MCF 10A (cell line): ENCODE results near the gene RIPOR3. TPM values are rescaled to one million over a fixed set of nuclear protein-coding genes. Genes with fewer than 3 reads are reported as not detected.
"Not testable (repeated sequence)": the region's sequence is repeated elsewhere in the genome, so short reads cannot be mapped to it uniquely, and the experiment has no call there.

Experiments
- BruUV-seq: library from RNA; stranded (reverse); fragments of 400-500 nt; replicated peaks from 2 replicates; lab custom pipeline; 2021; lab: Mats Ljungman, UMichigan
- CTCF ChIA-PET: fragments of 300-600 bp; sonication (Branson Sonifier 250); formaldehyde crosslinking; extraction: SDS; loops from one replicate; lab custom pipeline; 2021; ENCODE audit warnings: antibody characterized with exemption, inconsistent platforms; lab: Yijun Ruan, JAX
- POLR2A ChIA-PET: fragments of 300-600, 350-650 bp; sonication (Branson Sonifier 250); formaldehyde crosslinking; extraction: SDS; loops from one replicate; lab custom pipeline; 2020; ENCODE audit warnings: antibody characterized with exemption, inconsistent platforms; lab: Yijun Ruan, JAX
- DNase-seq: peaks from one replicate; pipeline ENCODE4 v3.0.0-alpha.2; 2018; ENCODE audit not compliant: unreplicated experiment
- H3K27ac Mint-ChIP-seq: one replicate; pipeline ENCODE4 v1.8.0; 2022; ENCODE audit warnings: mild to moderate bottlenecking, low read depth, mixed read lengths; ENCODE audit not compliant: unreplicated experiment
- H3K27me3 Mint-ChIP-seq: one replicate; pipeline ENCODE4 v1.8.0; 2022; ENCODE audit warnings: mixed read lengths; ENCODE audit not compliant: insufficient read depth, unreplicated experiment
- H3K36me3 Mint-ChIP-seq: one replicate; pipeline ENCODE4 v1.8.0; 2022; ENCODE audit warnings: mild to moderate bottlenecking, moderate library complexity, mixed read lengths; ENCODE audit not compliant: insufficient read depth, unreplicated experiment
- H3K4me1 Mint-ChIP-seq: one replicate; pipeline ENCODE4 v1.8.0; 2022; ENCODE audit warnings: mixed read lengths; ENCODE audit not compliant: insufficient read depth, unreplicated experiment
- H3K4me3 Mint-ChIP-seq: one replicate; pipeline ENCODE4 v1.8.0; 2022; ENCODE audit warnings: mild to moderate bottlenecking, moderate library complexity, mixed read lengths; ENCODE audit not compliant: unreplicated experiment
- H3K9me3 Mint-ChIP-seq: one replicate; pipeline ENCODE4 v1.8.0; 2022; ENCODE audit warnings: mixed read lengths; ENCODE audit not compliant: unreplicated experiment
- CTCF ChIP-seq: fragments of 200-600 bp; IDR thresholded peaks from one replicate; pipeline ENCODE4 v1.8.0; 2022; ENCODE audit warnings: antibody characterized with exemption, mild to moderate bottlenecking; ENCODE audit not compliant: unreplicated experiment
- intact Hi-C: fragments of 100-400 bp; cut with micrococcal nuclease; formaldehyde crosslinking; loops from 2 replicates; pipeline ENCODE4 v1.14.1; 2022
- total RNA-seq: library from RNA; stranded (reverse); gene quantifications from 2 replicates; pipeline ENCODE4 v1.2.3, GENCODE V29; 2022

The RIPOR3 gene
- total RNA-seq, 1 experiment from 2014 or later: not detected

- Mint-ChIP-seq H3K4me1 (peaks cover 7% of the 10 kb centered on the region), H3K9me3 (no peaks in the 10 kb centered on the region), H3K27ac (no peak overlapping the region), H3K27me3 (no peaks in the 10 kb centered on the region), H3K36me3 (no peaks in the 10 kb centered on the region), H3K4me3 (no peak overlapping the region)
- TF ChIP-seq CTCF: no peak
- intact Hi-C loops: no loop called here
- no TSS peak for BruUV-seq
- CTCF ChIA-PET: interaction anchor here (0.8 to 1.2 kb wide), 3 partner anchors 14 to 124 kb away, joined by 3 to 5 read pairs (median 4); no protein-coding TSS in a partner anchor
- POLR2A ChIA-PET: interaction anchor here (0.6 kb wide), 1 partner anchor 140 kb away, joined by 3 read pairs; no protein-coding TSS in a partner anchor
- DNase-seq: no peak
These were observed 70.2 kb downstream of the RIPOR3 start for GRCh38 chr20:50621068-50621665.

DNA sequence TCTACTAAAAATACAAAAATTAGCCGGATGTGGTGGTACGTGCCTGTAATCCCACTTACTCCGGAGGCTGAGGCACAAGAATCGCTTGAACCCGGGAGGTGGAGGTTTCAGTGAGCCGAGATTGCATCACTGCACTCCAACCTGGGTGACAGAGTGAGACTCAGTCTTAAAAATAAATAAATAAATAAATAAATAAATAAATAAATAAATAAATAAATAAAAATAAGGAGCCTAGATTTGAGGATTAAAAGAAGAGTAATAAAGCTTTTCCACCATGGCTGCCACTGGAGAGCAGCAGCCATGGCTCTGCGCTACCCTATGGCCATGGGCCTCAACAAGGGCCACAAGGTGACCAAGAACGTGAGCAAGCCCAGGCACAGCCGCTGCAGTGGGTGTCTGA is 70.9 kb downstream of the RIPOR3 start:
- POLR2A ChIA-PET, BruUV-seq: not testable (repeated sequence)

GRCh38 chr20:50618537-50618936 is 72.8 kb downstream of the RIPOR3 start:
- Mint-ChIP-seq H3K36me3 (no peaks in the 10 kb centered on the region), H3K4me3 (no peak overlapping the region), H3K9me3 (no peaks in the 10 kb centered on the region), H3K4me1 (no peaks in the 10 kb centered on the region), H3K27me3 (no peaks in the 10 kb centered on the region), H3K27ac (no peak overlapping the region)
- BruUV-seq: no TSS peak
- intact Hi-C loops: no loop called here
- TF ChIP-seq CTCF: no peak
- CTCF ChIA-PET: interaction anchor here (0.6 to 0.7 kb wide), 2 partner anchors 18 to 449 kb away, joined by 3 read pairs; no protein-coding TSS in a partner anchor
- DNase-seq: no peak
- POLR2A ChIA-PET: no interaction called here

More for the DNA sequence above, 70.9 kb downstream of the RIPOR3 start:
- H3K4me3 Mint-ChIP-seq, intact Hi-C loops, H3K27ac Mint-ChIP-seq, H3K4me1 Mint-ChIP-seq, H3K27me3 Mint-ChIP-seq, H3K36me3 Mint-ChIP-seq, DNase-seq, H3K9me3 Mint-ChIP-seq: not testable (repeated sequence)
- CTCF ChIA-PET: interaction anchor here (0.8 kb wide), 1 partner anchor 31 kb away, joined by 3 read pairs; no protein-coding TSS in a partner anchor

DNA sequence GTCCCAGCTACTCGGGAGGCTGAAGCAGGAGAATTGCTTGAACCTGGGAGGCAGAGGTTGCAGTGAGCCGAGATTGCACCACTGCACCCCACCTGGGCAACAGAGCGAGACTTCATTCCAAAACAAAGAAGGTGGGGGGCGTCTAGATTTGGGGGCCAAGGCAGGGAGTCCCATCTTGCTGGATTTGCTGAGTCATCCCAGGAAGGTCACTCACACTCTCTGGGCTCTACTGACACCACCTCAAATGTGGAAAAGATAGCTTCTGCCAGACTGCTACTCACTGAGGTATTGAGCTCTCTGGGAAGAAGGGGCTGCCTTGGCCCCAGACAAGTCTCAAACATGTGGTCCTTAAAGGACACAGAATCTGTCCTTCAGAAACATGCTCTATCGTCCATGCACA is 74.3 kb downstream of the RIPOR3 start:
- BruUV-seq: no TSS peak
- POLR2A ChIA-PET: interaction anchor here (0.7 kb wide), 1 partner anchor 35 kb away, joined by 3 read pairs; no protein-coding TSS in a partner anchor
- H3K4me1 Mint-ChIP-seq: no peaks in the 10 kb centered on the region

More for the DNA sequence above, 74.3 kb downstream of the RIPOR3 start:
- H3K4me3 Mint-ChIP-seq: no peak overlapping the region
- H3K36me3 Mint-ChIP-seq: no peaks in the 10 kb centered on the region
- DNase-seq: no peak
- intact Hi-C loops: no loop called here
- CTCF ChIA-PET: interaction anchor here (0.6 to 1.1 kb wide), 3 partner anchors 20 to 133 kb away, joined by 3 to 4 read pairs (median 3); no protein-coding TSS in a partner anchor
- no peak overlapping the region for H3K27ac Mint-ChIP-seq
- no peaks in the 10 kb centered on the region for H3K9me3 Mint-ChIP-seq
- H3K27me3 Mint-ChIP-seq: no peaks in the 10 kb centered on the region
- TF ChIP-seq CTCF: no peak
